ENCODE measurements around the gene ACADSB. TPM values are rescaled to one million over a fixed set of nuclear protein-coding genes. Genes with fewer than 3 reads are reported as not detected.

Gene ACADSB
- total RNA-seq, 1 donor from 2014 or later = 27.1 TPM

- DNase-seq (no peak), ATAC-seq (no peak)
- H3K36me3 ChIP-seq = no peaks in the 10 kb centered on the region
- H3K27me3 ChIP-seq = no peaks in the 10 kb centered on the region
- H3K4me3 ChIP-seq = no peak overlapping the region
- H3K4me1 ChIP-seq = no peaks in the 10 kb centered on the region
- no peak for TF ChIP-seq CTCF (IDR thresholded peaks at IDR 0.05)
- H3K9me3 ChIP-seq = no peaks in the 10 kb centered on the region
- no peak overlapping the region for H3K27ac ChIP-seq
- intact Hi-C loops (cut with DNase I) = no loop called here
Measured at GRCh38 chr10:123019941-123020703, 11.3 kb downstream of the ACADSB start.

- Histone ChIP-seq H3K36me3 (no peaks in the 10 kb centered on the region), H3K9me3 (no peaks in the 10 kb centered on the region), H3K27ac (no peak overlapping the region), H3K27me3 (no peaks in the 10 kb centered on the region), H3K4me1 (no peaks in the 10 kb centered on the region), H3K4me3 (no peak overlapping the region)
- TF ChIP-seq CTCF (IDR thresholded peaks at IDR 0.05) = peak; percentile 25
- no peak for DNase-seq
- no peak for ATAC-seq
- intact Hi-C loops (cut with DNase I) = no loop called here
Measured at GRCh38 chr10:123021517-123021916, 12.7 kb downstream of the ACADSB start.

- Histone ChIP-seq H3K27me3 (no peaks in the 10 kb centered on the region), H3K9me3 (no peaks in the 10 kb centered on the region), H3K4me3 (no peak overlapping the region), H3K4me1 (no peaks in the 10 kb centered on the region), H3K36me3 (no peaks in the 10 kb centered on the region), H3K27ac (no peak overlapping the region)
- DNase-seq (no peak), ATAC-seq (no peak)
- intact Hi-C loops (cut with DNase I) = no loop called here
- TF ChIP-seq CTCF (IDR thresholded peaks at IDR 0.05) = no peak
Measured at GRCh38 chr10:123024540-123024939, 15.7 kb downstream of the ACADSB start.

- intact Hi-C loops (cut with DNase I) = no loop called here
- ATAC-seq = no peak
- Histone ChIP-seq H3K36me3 (no peaks in the 10 kb centered on the region), H3K27ac (no peak overlapping the region), H3K27me3 (no peaks in the 10 kb centered on the region), H3K4me3 (no peak overlapping the region), H3K4me1 (no peaks in the 10 kb centered on the region), H3K9me3 (no peaks in the 10 kb centered on the region)
- TF ChIP-seq CTCF (IDR thresholded peaks at IDR 0.05) = no peak
- DNase-seq = no peak
Measured at GRCh38 chr10:123026302-123026701, 17.5 kb downstream of the ACADSB start.

GRCh38 chr10:123027861-123028260 is 19.1 kb downstream of the ACADSB start:
- no peaks in the 10 kb centered on the region for H3K4me1 ChIP-seq
- ATAC-seq (no peak), DNase-seq (no peak)
- H3K36me3 ChIP-seq = no peaks in the 10 kb centered on the region
- intact Hi-C loops (cut with DNase I) = no loop called here
- TF ChIP-seq CTCF (IDR thresholded peaks at IDR 0.05) = no peak
- no peaks in the 10 kb centered on the region for H3K9me3 ChIP-seq
- H3K4me3 ChIP-seq = no peak overlapping the region
- no peaks in the 10 kb centered on the region for H3K27me3 ChIP-seq
- H3K27ac ChIP-seq = no peak overlapping the region

Measured in upper lobe of right lung (tissue), 1 donor.